HL-60/S4 (cell line): ENCODE results near the gene ID1.
"Not testable (repeated sequence)": the region's sequence is repeated elsewhere in the genome, so short reads cannot be mapped to it uniquely, and the experiment has no call there.

Experiments used
- in situ Hi-C: fragments of 300-500 bp; cut with MboI; formaldehyde crosslinking; loops from 2 replicates; pipeline ENCODE4 v1.14.3; 2022; ENCODE audit warnings: low sequenced_read_pairs

Gene ID1

GRCh38 chr20:31596831-31597480 lies 8.1 kb upstream of the ID1 start:
- in situ Hi-C loops, result no loop called here

DNA sequence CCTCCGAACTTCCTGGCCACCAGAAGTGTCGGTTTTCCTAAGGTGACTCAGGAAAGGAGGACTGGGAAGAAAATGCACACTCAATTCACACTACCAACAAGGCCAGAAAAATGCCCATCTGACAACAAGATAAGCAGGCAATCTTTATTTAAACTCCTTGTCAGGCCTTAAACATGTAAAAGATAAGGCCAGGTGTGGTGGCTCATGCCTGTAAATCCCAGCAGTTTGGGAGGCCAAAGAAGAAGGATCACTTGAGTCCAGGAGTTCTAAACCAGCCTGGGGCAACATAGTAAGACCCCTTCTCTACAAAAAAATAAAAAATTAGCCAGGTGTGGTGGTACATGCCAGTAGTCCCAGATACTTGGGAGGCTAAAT lies 7.6 kb upstream of the ID1 start:
- in situ Hi-C loops, result no loop called here

GRCh38 chr20:31602431-31602778 lies 2.7 kb upstream of the ID1 start:
- in situ Hi-C loops, result no loop called here

DNA sequence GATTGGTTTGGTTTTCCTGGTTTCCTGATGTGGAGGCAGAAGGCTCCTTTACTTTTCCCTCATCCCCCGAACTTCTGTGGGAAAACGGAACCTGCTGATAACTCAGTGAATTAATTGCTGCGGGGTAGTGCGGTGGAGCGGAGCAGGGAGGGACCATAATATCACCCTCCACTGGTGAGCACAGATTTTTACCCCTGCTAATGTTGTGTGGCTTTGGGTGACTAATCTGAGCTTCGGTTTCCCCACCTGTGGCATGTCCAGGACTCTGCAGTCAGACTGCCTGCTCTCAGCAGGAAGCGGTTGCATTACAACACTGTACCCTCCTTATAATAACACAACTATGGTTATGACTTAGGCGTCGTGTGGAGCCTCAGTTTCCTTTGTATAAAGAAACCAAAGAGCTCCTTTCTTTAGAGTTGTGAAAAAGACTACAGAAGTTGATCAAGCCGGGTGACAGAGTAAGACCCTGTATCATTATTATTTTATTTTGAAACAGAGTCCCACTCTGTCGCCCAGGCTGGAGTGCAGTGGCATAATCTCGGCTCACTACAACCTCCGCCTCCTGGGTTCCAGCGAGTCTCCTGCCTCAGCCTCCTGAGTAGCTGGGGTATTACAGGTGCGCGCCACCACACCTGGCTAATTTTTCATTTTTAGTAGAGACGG lies 2.2 kb upstream of the ID1 start:
- in situ Hi-C loops, result no loop called here

- in situ Hi-C loops, result no loop called here
Observed at GRCh38 chr20:31603822-31604566, 1.1 kb upstream of the ID1 start.

DNA sequence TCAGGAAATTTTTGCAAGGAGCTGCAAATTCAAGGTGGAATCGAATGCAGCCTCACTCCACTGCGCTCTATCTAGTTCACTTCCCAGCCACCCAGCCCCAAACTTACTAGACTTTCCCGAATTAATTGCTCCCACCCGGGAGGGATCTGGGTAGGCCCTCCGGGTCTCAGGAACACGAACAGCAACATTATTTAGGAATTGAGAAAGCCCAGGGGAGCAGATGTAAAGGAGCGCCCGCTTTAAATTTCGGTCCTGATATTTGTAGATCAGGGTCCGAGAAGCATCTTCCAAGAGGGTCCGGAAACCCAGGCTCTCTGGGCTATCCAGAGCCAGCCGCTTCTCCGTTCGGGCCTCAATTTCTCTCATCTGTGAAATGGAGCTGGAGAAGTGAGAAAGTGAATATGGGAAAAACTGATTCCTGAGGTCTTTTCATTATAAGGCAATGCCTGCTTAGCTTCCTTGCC lies 490 bp upstream of the ID1 start:
- in situ Hi-C loops, result no loop called here

DNA sequence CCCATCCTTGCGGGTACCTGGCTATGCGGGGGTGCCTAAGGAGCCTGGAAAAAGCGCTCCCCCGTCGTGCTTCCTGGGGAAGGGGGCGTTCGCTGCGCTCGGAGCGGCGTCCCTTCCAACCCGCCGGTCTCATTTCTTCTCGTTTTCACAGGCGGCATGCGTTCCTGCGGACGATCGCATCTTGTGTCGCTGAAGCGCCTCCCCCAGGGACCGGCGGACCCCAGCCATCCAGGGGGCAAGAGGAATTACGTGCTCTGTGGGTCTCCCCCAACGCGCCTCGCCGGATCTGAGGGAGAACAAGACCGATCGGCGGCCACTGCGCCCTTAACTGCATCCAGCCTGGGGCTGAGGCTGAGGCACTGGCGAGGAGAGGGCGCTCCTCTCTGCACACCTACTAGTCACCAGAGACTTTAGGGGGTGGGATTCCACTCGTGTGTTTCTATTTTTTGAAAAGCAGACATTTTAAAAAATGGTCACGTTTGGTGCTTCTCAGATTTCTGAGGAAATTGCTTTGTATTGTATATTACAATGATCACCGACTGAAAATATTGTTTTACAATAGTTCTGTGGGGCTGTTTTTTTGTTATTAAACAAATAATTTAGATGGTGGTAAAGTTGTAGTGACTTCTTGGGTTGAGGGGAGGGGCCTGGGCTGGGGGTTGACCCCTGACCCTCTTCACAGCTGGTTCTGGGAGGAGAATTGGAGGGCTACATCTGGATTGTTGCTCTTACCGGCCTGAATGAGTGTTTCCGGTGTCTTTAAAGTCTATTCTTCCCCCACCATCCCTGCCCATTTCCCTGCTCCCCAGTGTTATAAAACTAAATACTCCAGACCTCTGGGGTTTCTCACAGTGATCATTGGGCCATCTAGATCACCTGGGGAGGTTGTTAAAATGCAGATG lies 1.1 kb downstream of the ID1 start:
- in situ Hi-C loops, result no loop called here

GRCh38 chr20:31606804-31607639 lies 1.9 kb downstream of the ID1 start:
- in situ Hi-C loops, result no loop called here

DNA sequence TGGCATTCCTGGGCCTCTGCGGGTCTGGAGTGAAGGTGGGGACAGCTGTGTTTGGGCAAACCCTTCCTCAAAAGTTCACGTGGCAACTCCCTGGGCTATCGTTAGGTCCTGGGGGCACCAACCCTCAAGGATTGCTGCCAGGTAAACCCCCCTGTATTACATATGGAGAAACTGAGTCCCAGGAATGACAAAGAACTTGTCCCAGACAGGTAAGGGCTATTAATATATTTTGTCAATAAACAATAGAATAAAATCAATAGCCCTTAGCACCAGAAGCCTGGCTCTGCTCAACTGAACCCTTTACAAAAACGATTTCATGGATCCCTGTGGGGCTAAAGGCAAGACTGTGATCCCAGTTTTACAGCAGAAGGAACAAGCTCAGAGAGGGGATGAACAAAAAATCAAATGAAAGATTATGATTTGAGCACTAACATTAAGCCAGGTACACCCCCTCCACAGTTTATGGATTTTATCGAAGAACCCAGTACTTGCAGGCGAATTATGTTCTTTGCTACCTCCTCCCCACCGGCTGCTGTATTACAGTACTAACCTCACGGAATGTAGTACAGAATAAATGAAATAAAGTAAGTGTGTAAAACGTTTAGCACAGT lies 2.7 kb downstream of the ID1 start:
- in situ Hi-C loops, result no loop called here

DNA sequence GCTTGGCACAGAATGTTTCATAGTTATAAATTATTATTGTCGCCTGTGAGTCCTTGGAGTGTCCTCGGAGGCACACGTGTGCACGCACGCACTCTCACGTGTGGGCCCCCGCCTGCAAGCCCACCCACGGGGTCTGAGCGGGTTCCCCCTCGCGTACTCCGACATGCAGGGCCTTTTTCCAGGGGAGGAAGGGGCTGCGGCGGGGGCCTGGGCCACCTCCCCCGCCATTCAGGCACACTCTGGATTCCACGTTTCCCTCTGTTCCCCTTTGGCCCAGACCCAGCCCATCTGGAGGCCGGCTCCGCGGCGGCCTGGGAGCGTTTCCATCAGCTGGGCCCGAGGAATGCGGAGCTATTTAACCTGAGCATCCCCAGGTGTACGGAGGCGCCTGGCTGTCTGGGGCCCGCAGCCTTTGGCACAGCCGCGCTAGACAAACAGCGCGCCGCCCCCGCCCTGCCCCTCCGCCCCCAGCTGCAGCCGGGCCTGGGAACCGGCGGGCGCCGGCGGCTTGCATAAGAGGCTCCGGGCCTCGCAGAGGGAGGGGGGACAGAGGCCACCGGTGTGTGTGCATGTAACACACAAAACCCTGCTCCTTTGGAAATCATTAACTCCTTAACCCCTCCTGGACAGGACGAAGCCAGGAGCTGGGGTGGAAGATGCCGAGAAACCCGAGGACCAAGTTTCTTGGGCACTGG lies 3.3 kb downstream of the ID1 start:
- in situ Hi-C loops, result no loop called here

DNA sequence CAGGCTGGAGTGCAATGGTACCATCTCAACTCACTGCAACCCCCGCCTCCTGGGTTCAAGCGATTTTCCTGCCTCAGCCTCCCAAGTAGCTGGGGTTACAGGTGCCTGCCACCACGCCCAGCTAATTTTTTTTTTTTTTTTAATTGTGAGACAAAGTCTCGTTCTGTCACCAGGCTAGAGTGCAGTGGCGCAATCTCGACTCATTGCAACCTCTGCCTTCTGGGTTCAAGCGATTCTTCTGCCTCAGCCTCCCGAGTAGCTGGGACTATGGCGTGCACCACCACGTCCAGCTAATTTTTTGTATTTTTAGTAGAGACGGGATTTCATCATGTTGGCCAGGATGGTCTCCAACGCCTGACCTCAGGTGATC lies 7.2 kb downstream of the ID1 start:
- in situ Hi-C loops, result not testable (repeated sequence)

DNA sequence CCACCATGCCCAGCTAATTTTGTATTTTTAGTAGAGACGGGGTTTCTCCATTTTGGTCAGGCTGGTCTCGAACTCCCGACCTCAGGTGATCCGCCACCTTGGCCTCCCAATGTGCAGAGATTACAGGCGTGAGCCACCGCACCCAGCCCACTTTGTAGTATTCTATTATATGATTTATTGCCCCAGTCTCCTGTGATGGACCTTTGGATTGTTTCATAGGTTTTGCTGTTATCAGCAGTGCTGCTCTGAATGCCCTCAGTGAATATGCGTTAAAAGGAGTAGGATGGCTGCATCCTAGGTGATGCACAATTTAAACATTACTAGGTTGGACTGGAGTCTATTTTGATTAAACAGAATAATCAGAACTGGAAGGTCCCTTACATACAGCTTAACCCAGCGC lies 10.3 kb downstream of the ID1 start:
- in situ Hi-C loops, result loop anchor here (5.0 kb wide), 1 partner anchor 53 kb away; no protein-coding TSS in a partner anchor

- in situ Hi-C loops, result loop anchor here (5.0 kb wide), 1 partner anchor 55 kb away; no protein-coding TSS in a partner anchor
Observed at GRCh38 chr20:31617432-31618104, 12.5 kb downstream of the ID1 start.

DNA sequence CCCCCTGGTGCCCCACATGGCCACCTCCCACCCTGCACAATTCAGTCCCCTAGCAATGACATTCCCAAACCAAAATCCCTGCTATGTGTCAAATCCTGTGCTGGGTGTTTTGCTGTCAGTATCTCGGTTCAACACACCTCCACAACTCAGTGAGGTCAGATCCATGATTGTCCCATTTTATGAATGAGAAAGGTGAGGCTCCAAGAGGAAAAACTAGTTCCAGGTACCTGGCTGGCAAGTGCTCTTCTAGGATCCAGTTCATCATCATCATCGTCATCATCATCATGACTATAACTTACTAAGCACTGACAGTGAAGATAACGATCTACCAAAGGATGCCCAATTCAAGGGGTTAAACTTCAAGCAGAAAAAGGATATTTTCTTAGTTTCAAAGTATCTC lies 15.2 kb downstream of the ID1 start:
- in situ Hi-C loops, result no loop called here

DNA sequence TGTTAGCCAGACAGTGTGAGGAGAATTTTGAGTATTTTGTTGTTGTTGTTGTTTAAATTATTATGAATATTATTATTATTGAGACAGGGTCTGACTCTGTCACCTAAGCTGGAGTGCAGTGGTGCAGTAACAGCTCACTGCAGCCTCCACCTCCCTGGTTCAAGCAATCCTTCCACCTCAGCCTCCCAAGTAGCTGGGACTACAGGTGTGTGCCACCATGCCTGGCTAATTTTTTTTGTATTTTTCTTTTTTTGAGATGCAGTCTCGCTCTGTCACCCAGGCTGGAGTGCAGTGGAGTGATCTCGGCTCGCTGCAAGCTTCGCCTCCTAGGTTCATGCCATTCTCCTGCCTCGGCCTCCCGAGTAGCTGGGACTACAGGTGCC lies 18.0 kb downstream of the ID1 start:
- in situ Hi-C loops, result not testable (repeated sequence)

DNA sequence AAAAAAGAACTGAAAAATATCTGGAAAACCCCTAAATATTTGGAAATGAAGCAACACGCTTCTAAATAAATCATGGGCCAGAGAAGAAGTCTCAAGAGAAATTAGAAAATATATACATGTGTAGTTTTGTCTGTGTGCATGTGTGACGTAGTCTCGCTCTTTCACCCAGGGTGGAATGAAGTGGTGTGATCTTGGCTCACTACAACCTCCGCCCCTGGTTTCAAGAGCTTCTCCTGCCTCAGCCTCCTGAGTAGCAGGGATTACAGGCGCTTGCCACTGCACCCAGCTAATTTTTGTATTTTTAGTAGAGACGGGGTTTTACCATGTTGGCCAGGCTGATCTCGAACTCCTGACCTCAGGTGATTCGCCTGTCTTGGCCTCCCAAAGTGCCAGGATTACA lies 21.4 kb downstream of the ID1 start:
- in situ Hi-C loops, result not testable (repeated sequence)

- in situ Hi-C loops, result not testable (repeated sequence)
Observed at GRCh38 chr20:31628057-31628456, 23.0 kb downstream of the ID1 start.

- in situ Hi-C loops, result no loop called here
Observed at GRCh38 chr20:31630187-31630790, 25.2 kb downstream of the ID1 start.
